Liver (tissue), 9 donors: ENCODE measurements around the gene YIPF4. TPM values are rescaled to one million over a fixed set of nuclear protein-coding genes. Genes with fewer than 3 reads are reported as not detected.
A peak's percentile ranks its signal among the peaks of the same experiment; 100 is the strongest.

Source experiments
- DNase-seq: peaks from one replicate; pipeline ENCODE4 v3.0.0-alpha.2; 2017; ENCODE audit warnings: low spot score
- H3K27ac ChIP-seq, 2 donors: one replicate each; pipeline ENCODE4 v1.7.0; 2013; ENCODE audit warnings: inconsistent platforms in 2 of 2, low read length in 2 of 2, control low read depth in 1 of 2, low read depth in 1 of 2, mild to moderate bottlenecking in 1 of 2
- H3K27me3 ChIP-seq, 4 donors: one replicate each; pipeline versions ENCODE4 v1.6.1 to v1.7.0; 2013; ENCODE audit warnings: low read length in 3 of 4, inconsistent platforms in 1 of 4, mild to moderate bottlenecking in 1 of 4, moderate library complexity in 1 of 4; ENCODE audit not compliant: control insufficient read depth in 4 of 4, insufficient read depth in 4 of 4
- H3K36me3 ChIP-seq, 4 donors: one replicate each; pipeline versions ENCODE4 v1.6.1 to v1.7.0; 2013; ENCODE audit warnings: low read length in 3 of 4, mild to moderate bottlenecking in 3 of 4, low read depth in 1 of 4, moderate library complexity in 1 of 4; ENCODE audit not compliant: control insufficient read depth in 4 of 4, insufficient read depth in 3 of 4
- H3K4me1 ChIP-seq, 4 donors: one replicate each; pipeline versions ENCODE4 v1.6.1 to v1.7.0; 2013; ENCODE audit warnings: low read length in 3 of 4, mild to moderate bottlenecking in 3 of 4, moderate library complexity in 1 of 4; ENCODE audit not compliant: control insufficient read depth in 4 of 4, insufficient read depth in 4 of 4
- H3K4me3 ChIP-seq, 3 donors: one replicate each; pipeline versions ENCODE4 v1.6.1 to v1.7.0; 2013; ENCODE audit warnings: low read length in 3 of 3, control low read depth in 1 of 3, low read depth in 1 of 3, mild to moderate bottlenecking in 1 of 3
- H3K9ac ChIP-seq, 2 donors: one replicate each; pipeline ENCODE4 v1.7.0; 2013; ENCODE audit warnings: low read length in 2 of 2, mild to moderate bottlenecking in 2 of 2, moderate library complexity in 2 of 2, control low read depth in 1 of 2, low read depth in 1 of 2
- H3K9me3 ChIP-seq, 4 donors: one replicate each; pipeline versions ENCODE4 v1.6.1 to v1.7.0; 2013; ENCODE audit warnings: low read length in 3 of 4; ENCODE audit not compliant: control insufficient read depth in 4 of 4
- ATF3 ChIP-seq: IDR thresholded peaks from 2 replicates; pipeline ENCODE4 v1.6.1; 2016; ENCODE audit warnings: antibody characterized with exemption
- CTCF ChIP-seq: fragments of 150-350 bp; IDR thresholded peaks from 2 replicates; pipeline ENCODE4 v1.5.1; 2017; ENCODE audit warnings: improper control_type of control experiment, low read depth, low read length; ENCODE audit not compliant: missing input control
- EGR1 ChIP-seq, 2 donors: IDR thresholded peaks; 2 replicates each; pipeline ENCODE4 v1.6.1; 2016 to 2018; ENCODE audit warnings: antibody characterized with exemption in 2 of 2, low read depth in 2 of 2
- FOXA1 ChIP-seq: IDR thresholded peaks from 2 replicates; pipeline ENCODE4 v1.6.1; 2016; ENCODE audit warnings: antibody characterized with exemption
- FOXA2 ChIP-seq: IDR thresholded peaks from 2 replicates; pipeline ENCODE4 v1.6.1; 2016; ENCODE audit warnings: antibody characterized with exemption
- GABPA ChIP-seq, 2 donors: IDR thresholded peaks in 1 of 2; conservative IDR thresholded peaks in 1 of 2; 2 replicates each; pipeline ENCODE4 v1.6.1; 2016; ENCODE audit warnings: antibody characterized with exemption in 2 of 2, mild to moderate bottlenecking in 1 of 2, moderate library complexity in 1 of 2
- HNF4A ChIP-seq, 2 donors: conservative IDR thresholded peaks; 2 replicates each; pipeline ENCODE4 v1.6.1; 2016; ENCODE audit warnings: antibody characterized with exemption in 2 of 2, mild to moderate bottlenecking in 2 of 2
- HNF4G ChIP-seq: IDR thresholded peaks from 2 replicates; pipeline ENCODE4 v1.6.1; 2016; ENCODE audit warnings: antibody characterized with exemption
- JUND ChIP-seq, 2 donors: IDR thresholded peaks; 2 replicates each; pipeline ENCODE4 v1.6.1; 2016; ENCODE audit warnings: antibody characterized with exemption in 2 of 2
- MAX ChIP-seq: IDR thresholded peaks from 2 replicates; pipeline ENCODE4 v1.6.1; 2016; ENCODE audit warnings: antibody characterized with exemption
- NR2F2 ChIP-seq: IDR thresholded peaks from 2 replicates; pipeline ENCODE4 v1.6.1; 2016; ENCODE audit warnings: antibody characterized with exemption
- RAD21 ChIP-seq, 2 donors: IDR thresholded peaks; 2 replicates each; pipeline ENCODE4 v1.6.1; 2016; ENCODE audit warnings: antibody characterized with exemption in 2 of 2, mild to moderate bottlenecking in 2 of 2
- REST ChIP-seq: IDR thresholded peaks from 2 replicates; pipeline ENCODE4 v1.6.1; 2016; ENCODE audit warnings: antibody characterized with exemption, mild to moderate bottlenecking
- RXRA ChIP-seq, 2 donors: IDR thresholded peaks; 2 replicates each; pipeline ENCODE4 v1.6.1; 2017 to 2018; ENCODE audit warnings: antibody characterized with exemption in 2 of 2, mild to moderate bottlenecking in 1 of 2
- SP1 ChIP-seq: IDR thresholded peaks from 2 replicates; pipeline ENCODE4 v1.6.1; 2018; ENCODE audit warnings: antibody characterized with exemption, mild to moderate bottlenecking
- TAF1 ChIP-seq: conservative IDR thresholded peaks from 2 replicates; pipeline ENCODE4 v1.6.1; 2016; ENCODE audit warnings: antibody characterized with exemption, mild to moderate bottlenecking
- YY1 ChIP-seq: IDR thresholded peaks from 2 replicates; pipeline ENCODE4 v1.6.1; 2016; ENCODE audit warnings: antibody characterized with exemption, mild to moderate bottlenecking
- ZBTB33 ChIP-seq: IDR thresholded peaks from 2 replicates; pipeline ENCODE4 v1.6.1; 2016; ENCODE audit warnings: antibody characterized with exemption
- WGBS: extraction: QIAGEN DNeasy Blood & Tissue Kit; methylation state at CpG from one replicate; pipeline ENCODE4 v1.1.7; 2013; 5-methylcytosine and 5-hydroxymethylcytosine counted together
- polyA plus RNA-seq, 2 donors: library from polyadenylated mRNA; stranded (reverse) in 1 of 2; unstranded in 1 of 2; fragments of 200-250 nt in 1 of 2; fragments of >200 nt in 1 of 2; fragmentation: Nextera tagmentation in 1 of 2; extraction: Ambion mirVana in 1 of 2; gene quantifications; one replicate each; pipeline versions ENCODE4 v1.2.1 to v1.2.3, GENCODE V29; 2013 to 2015
- total RNA-seq, 2 donors: library from RNA; depleted of rRNA; stranded (reverse); fragments of >200 nt; gene quantifications; one replicate each; pipeline ENCODE4 v1.2.3, GENCODE V29; 2014
- donor health status: healthy.
- donor health status: healthy.
- donor health status: healthy.
- donor health status: healthy.
- donor health status: healthy.

The YIPF4 gene
- 10 to 100 TPM; 12.0 to 16.8 TPM for total RNA-seq
- polyA plus RNA-seq = 10 to 100 TPM; 11.6 to 38.4 TPM

GRCh38 chr2:32277674-32278477 lies at the start of gene YIPF4:
YIPF4 (plus strand) TSS chr2:32277904; CDS start chr2:32278156, 252 bp downstream.
- peaks cover 0 to 5% (median 2%) of the 10 kb centered on the region in 4 donors for H3K4me1 ChIP-seq
- H3K9me3 ChIP-seq = no peaks in the 10 kb centered on the region
- peak; percentile 88 for TF ChIP-seq FOXA1
- peak; percentile 6 to 20 for TF ChIP-seq RAD21 (IDR thresholded peaks at IDR 0.05)
- TF ChIP-seq FOXA2 = peak; percentile 89
- no peak for TF ChIP-seq ATF3
- TF ChIP-seq RXRA (IDR thresholded peaks at IDR 0.05) = peak in 1 of 2 donors; percentile 9
- peak; percentile 94 to 96 for TF ChIP-seq GABPA (IDR thresholded peaks at IDR 0.05 in 1 of 2, conservative IDR thresholded peaks at IDR 0.05 in 1 of 2)
- no peak for TF ChIP-seq MAX
- no peak for TF ChIP-seq ZBTB33
- no peak for TF ChIP-seq HNF4G
- peak; percentile 34 for TF ChIP-seq YY1
- TF ChIP-seq SP1 = peak; percentile 87
- TF ChIP-seq NR2F2 = no peak
- no peak for TF ChIP-seq HNF4A (conservative IDR thresholded peaks at IDR 0.05)
- no peak for TF ChIP-seq TAF1
- TF ChIP-seq EGR1 (IDR thresholded peaks at IDR 0.05; ENCODE audit: low read depth in 2 of 2) = no peak
- no peak for TF ChIP-seq CTCF
- TF ChIP-seq REST = no peak
- peak in 1 of 2 donors; percentile 31 for TF ChIP-seq JUND (IDR thresholded peaks at IDR 0.05)
- under 1% methylated on average over 59 of the region's 59 CpGs for WGBS
- peaks cover 0 to 7% (median 1%) of the 10 kb centered on the region in 4 donors for H3K36me3 ChIP-seq
- peak within 1 kb of the TSS; percentile 79 to 99 (median 80) for H3K4me3 ChIP-seq
- peak; percentile 97 for DNase-seq
- no peaks in the 10 kb centered on the region for H3K27me3 ChIP-seq
- H3K27ac ChIP-seq = peak within 1 kb of the TSS; percentile 73 to 83
- peak within 1 kb of the TSS; percentile 80 to 95 for H3K9ac ChIP-seq
